ENCODE data around the gene CAMK4. TPM values are rescaled to one million over a fixed set of nuclear protein-coding genes. Genes with fewer than 3 reads are reported as not detected.

Gene CAMK4
- total and polyA plus RNA-seq, 10 donors, result 0.90 to 22.3 (median 12.6) TPM

DNA sequence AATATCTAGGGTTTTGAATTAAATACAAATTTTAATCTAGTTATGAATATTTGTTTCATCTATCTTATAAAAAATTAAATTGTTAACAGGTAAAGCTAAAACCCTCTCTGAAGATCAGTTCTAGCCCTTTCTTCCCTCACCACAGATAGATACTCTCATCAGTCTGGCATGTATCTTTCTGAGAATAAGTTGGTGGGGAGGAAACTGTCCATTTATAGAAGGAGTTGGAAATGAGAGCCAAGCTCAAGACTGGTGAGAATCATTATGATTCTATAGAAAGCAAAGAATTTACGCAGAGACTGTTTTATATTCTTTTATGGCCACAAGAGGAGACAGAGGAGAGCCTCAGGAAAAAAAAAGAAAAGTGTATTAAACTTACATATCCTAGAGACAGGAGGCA, 229.1 kb downstream of the CAMK4 start:
- intact Hi-C loops (cut with DNase I; ENCODE audit: low total_unique reads), result no loop called here
- 86 to 96% (median 93%) methylated on average over 1 of the region's 1 CpG for WGBS, 5 donors
- no peaks in the 10 kb centered on the region for H3K9me3 ChIP-seq
- no peak overlapping the region for H3K4me3 ChIP-seq
- peaks cover 0 to 4% (median 0%) of the 10 kb centered on the region in 6 donors for H3K4me1 ChIP-seq
- H3K36me3 ChIP-seq, result no peaks in the 10 kb centered on the region
- H3K27me3 ChIP-seq (replicated peaks in 1 of 7), result no peaks in the 10 kb centered on the region
- DNase-seq, result no peak
- H3K27ac ChIP-seq, result no peak overlapping the region
- TF ChIP-seq POLR2A (IDR thresholded peaks at IDR 0.05) (no peak), POLR2AphosphoS5 (IDR thresholded peaks at IDR 0.05) (no peak)
- TF ChIP-seq, protein P1, sequence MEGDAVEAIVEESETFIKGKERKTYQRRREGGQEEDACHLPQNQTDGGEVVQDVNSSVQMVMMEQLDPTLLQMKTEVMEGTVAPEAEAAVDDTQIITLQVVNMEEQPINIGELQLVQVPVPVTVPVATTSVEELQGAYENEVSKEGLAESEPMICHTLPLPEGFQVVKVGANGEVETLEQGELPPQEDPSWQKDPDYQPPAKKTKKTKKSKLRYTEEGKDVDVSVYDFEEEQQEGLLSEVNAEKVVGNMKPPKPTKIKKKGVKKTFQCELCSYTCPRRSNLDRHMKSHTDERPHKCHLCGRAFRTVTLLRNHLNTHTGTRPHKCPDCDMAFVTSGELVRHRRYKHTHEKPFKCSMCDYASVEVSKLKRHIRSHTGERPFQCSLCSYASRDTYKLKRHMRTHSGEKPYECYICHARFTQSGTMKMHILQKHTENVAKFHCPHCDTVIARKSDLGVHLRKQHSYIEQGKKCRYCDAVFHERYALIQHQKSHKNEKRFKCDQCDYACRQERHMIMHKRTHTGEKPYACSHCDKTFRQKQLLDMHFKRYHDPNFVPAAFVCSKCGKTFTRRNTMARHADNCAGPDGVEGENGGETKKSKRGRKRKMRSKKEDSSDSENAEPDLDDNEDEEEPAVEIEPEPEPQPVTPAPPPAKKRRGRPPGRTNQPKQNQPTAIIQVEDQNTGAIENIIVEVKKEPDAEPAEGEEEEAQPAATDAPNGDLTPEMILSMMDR (IDR thresholded peaks at IDR 0.05 in 8 of 11, conservative IDR thresholded peaks at IDR 0.05 in 3 of 11), result no peak

GRCh38 chr5:111453747-111454146, 229.6 kb downstream of the CAMK4 start:
- TF ChIP-seq, protein P1 (IDR thresholded peaks at IDR 0.05 in 8 of 11, conservative IDR thresholded peaks at IDR 0.05 in 3 of 11), result no peak
- no peak for TF ChIP-seq POLR2AphosphoS5 (IDR thresholded peaks at IDR 0.05)
- no peak for TF ChIP-seq POLR2A (IDR thresholded peaks at IDR 0.05)

GRCh38 chr5:111454198-111454622, 230.0 kb downstream of the CAMK4 start:
- WGBS, 5 donors, result 54 to 71% (median 65%) methylated on average over 3 of the region's 3 CpGs
- no peak for DNase-seq

More at GRCh38 chr5:111453747-111454146, 229.6 kb downstream of the CAMK4 start:
- Histone ChIP-seq H3K27me3 (replicated peaks in 1 of 7) (no peaks in the 10 kb centered on the region), H3K9me3 (no peaks in the 10 kb centered on the region), H3K27ac (no peak overlapping the region), H3K4me3 (no peak overlapping the region), H3K4me1 (peaks cover 0 to 4% (median 0%) of the 10 kb centered on the region in 6 donors), H3K36me3 (no peaks in the 10 kb centered on the region)
- WGBS, 5 donors, result 60 to 82% (median 71%) methylated on average over 2 of the region's 2 CpGs
- intact Hi-C loops (cut with DNase I; ENCODE audit: low total_unique reads), result no loop called here
- no peak for DNase-seq

DNA sequence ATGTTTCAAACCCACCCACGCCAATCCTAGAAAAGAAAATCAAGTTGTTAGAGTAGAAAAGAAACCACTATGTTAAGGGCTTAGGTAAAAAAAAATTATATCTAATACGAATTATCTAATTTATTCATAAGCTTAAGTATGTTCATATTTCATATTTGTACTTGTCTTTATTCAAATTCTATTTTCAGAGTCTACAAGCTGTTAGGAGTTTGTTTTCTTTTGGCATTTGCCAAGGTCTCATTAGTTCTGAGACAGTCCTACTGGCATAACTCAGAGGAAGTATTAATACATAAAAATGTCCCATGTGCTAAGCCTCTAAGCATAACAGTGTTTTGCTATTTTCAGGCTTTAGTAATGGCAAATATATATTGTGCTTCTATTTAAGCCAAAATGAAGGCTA, 230.6 kb downstream of the CAMK4 start:
- Histone ChIP-seq H3K36me3 (no peaks in the 10 kb centered on the region), H3K27me3 (replicated peaks in 1 of 7) (no peaks in the 10 kb centered on the region), H3K4me3 (no peak overlapping the region), H3K27ac (no peak overlapping the region), H3K9me3 (no peaks in the 10 kb centered on the region), H3K4me1 (peaks cover 0 to 4% (median 0%) of the 10 kb centered on the region in 6 donors)
- intact Hi-C loops (cut with DNase I; ENCODE audit: low total_unique reads), result no loop called here
- DNase-seq, result no peak
- TF ChIP-seq POLR2AphosphoS5 (IDR thresholded peaks at IDR 0.05), result no peak
- TF ChIP-seq POLR2A (IDR thresholded peaks at IDR 0.05), result no peak
- TF ChIP-seq, protein P1 (IDR thresholded peaks at IDR 0.05 in 8 of 11, conservative IDR thresholded peaks at IDR 0.05 in 3 of 11), result no peak
- WGBS, 5 donors, result 66 to 74% (median 71%) methylated on average over 2 of the region's 2 CpGs

More at GRCh38 chr5:111454198-111454622, 230.0 kb downstream of the CAMK4 start:
- Histone ChIP-seq H3K27ac (no peak overlapping the region), H3K36me3 (no peaks in the 10 kb centered on the region), H3K9me3 (no peaks in the 10 kb centered on the region), H3K4me3 (no peak overlapping the region), H3K4me1 (peaks cover 0 to 4% (median 0%) of the 10 kb centered on the region in 6 donors), H3K27me3 (replicated peaks in 1 of 7) (no peaks in the 10 kb centered on the region)
- TF ChIP-seq POLR2AphosphoS5 (IDR thresholded peaks at IDR 0.05) (no peak), POLR2A (IDR thresholded peaks at IDR 0.05) (no peak)
- TF ChIP-seq, protein P1 (IDR thresholded peaks at IDR 0.05 in 8 of 11, conservative IDR thresholded peaks at IDR 0.05 in 3 of 11), result no peak
- intact Hi-C loops (cut with DNase I; ENCODE audit: low total_unique reads), result no loop called here
